ENCODE measurements around the gene ETV7.
A peak's percentile ranks its signal among the peaks of the same experiment; 100 is the strongest.
"Not testable (repeated sequence)": the region's sequence is repeated elsewhere in the genome, so short reads cannot be mapped to it uniquely, and the experiment has no call there.

ETV7 gene

GRCh38 chr6:36346486-36347273 lies 40.8 kb downstream of the ETV7 start:
- Mint-ChIP-seq H3K4me1 (no peaks in the 10 kb centered on the region), H3K4me3 (no peak overlapping the region), H3K27me3 (peaks cover 3% of the 10 kb centered on the region), H3K27ac (no peak overlapping the region), H3K9me3 (no peaks in the 10 kb centered on the region), H3K36me3 (ENCODE audit: low read depth) (no peaks in the 10 kb centered on the region)
- no peak for DNase-seq
- no peak for ATAC-seq

- no peak overlapping the region for H3K27ac Mint-ChIP-seq
- H3K4me3 Mint-ChIP-seq: no peak overlapping the region
- H3K4me1 Mint-ChIP-seq: peaks cover under 1% of the 10 kb centered on the region
- no peaks in the 10 kb centered on the region for H3K9me3 Mint-ChIP-seq
- peaks cover 5% of the 10 kb centered on the region for H3K27me3 Mint-ChIP-seq
- ATAC-seq (no peak), DNase-seq (no peak)
- H3K36me3 Mint-ChIP-seq (ENCODE audit: low read depth): no peaks in the 10 kb centered on the region
These were observed 41.6 kb downstream of the ETV7 start for GRCh38 chr6:36345681-36346466.

GRCh38 chr6:36343109-36343680 lies 44.3 kb downstream of the ETV7 start:
- DNase-seq (no peak), ATAC-seq (no peak)
- Mint-ChIP-seq H3K4me3 (no peak overlapping the region), H3K4me1 (peaks cover 5% of the 10 kb centered on the region), H3K27ac (no peak overlapping the region), H3K27me3 (peaks cover 15% of the 10 kb centered on the region), H3K9me3 (no peaks in the 10 kb centered on the region), H3K36me3 (ENCODE audit: low read depth) (no peaks in the 10 kb centered on the region)

- Mint-ChIP-seq H3K27me3 (peaks cover 15% of the 10 kb centered on the region), H3K36me3 (ENCODE audit: low read depth) (no peaks in the 10 kb centered on the region), H3K27ac (no peak overlapping the region), H3K4me3 (peak overlapping the region; percentile 32), H3K4me1 (peaks cover 13% of the 10 kb centered on the region), H3K9me3 (no peaks in the 10 kb centered on the region)
- DNase-seq: peak; percentile 77
- peak; percentile 68 for ATAC-seq
These were observed 46.6 kb downstream of the ETV7 start for GRCh38 chr6:36340618-36341454.

GRCh38 chr6:36340306-36340617 lies 47.2 kb downstream of the ETV7 start:
- no peak overlapping the region for H3K27ac Mint-ChIP-seq
- DNase-seq (no peak), ATAC-seq (no peak)
- no peaks in the 10 kb centered on the region for H3K9me3 Mint-ChIP-seq
- no peak overlapping the region for H3K4me3 Mint-ChIP-seq
- no peaks in the 10 kb centered on the region for H3K36me3 Mint-ChIP-seq (ENCODE audit: low read depth)
- peaks cover 15% of the 10 kb centered on the region for H3K27me3 Mint-ChIP-seq
- H3K4me1 Mint-ChIP-seq: peaks cover 13% of the 10 kb centered on the region

- ATAC-seq: no peak
- no peaks in the 10 kb centered on the region for H3K9me3 Mint-ChIP-seq
- peaks cover 23% of the 10 kb centered on the region for H3K27me3 Mint-ChIP-seq
- no peak overlapping the region for H3K4me3 Mint-ChIP-seq
- no peak overlapping the region for H3K27ac Mint-ChIP-seq
- DNase-seq: no peak
- H3K4me1 Mint-ChIP-seq: peaks cover 13% of the 10 kb centered on the region
- no peaks in the 10 kb centered on the region for H3K36me3 Mint-ChIP-seq (ENCODE audit: low read depth)
These were observed 48.3 kb downstream of the ETV7 start for GRCh38 chr6:36339146-36339545.

GRCh38 chr6:36338223-36338622 lies 49.2 kb downstream of the ETV7 start:
- not testable (repeated sequence) for DNase-seq; H3K36me3 Mint-ChIP-seq (ENCODE audit: low read depth); ATAC-seq; H3K9me3 Mint-ChIP-seq; H3K27ac Mint-ChIP-seq; H3K4me3 Mint-ChIP-seq
- Mint-ChIP-seq H3K4me1 (peaks cover 13% of the 10 kb centered on the region), H3K27me3 (peaks cover 26% of the 10 kb centered on the region)

GRCh38 chr6:36337814-36338213 lies 49.7 kb downstream of the ETV7 start:
- Mint-ChIP-seq H3K27me3 (peaks cover 30% of the 10 kb centered on the region), H3K36me3 (ENCODE audit: low read depth) (no peaks in the 10 kb centered on the region), H3K27ac (no peak overlapping the region), H3K9me3 (no peaks in the 10 kb centered on the region), H3K4me3 (no peak overlapping the region), H3K4me1 (peaks cover 13% of the 10 kb centered on the region)
- DNase-seq: no peak
- no peak for ATAC-seq

- Mint-ChIP-seq H3K9me3 (no peaks in the 10 kb centered on the region), H3K4me3 (no peak within 1 kb of the TSS), H3K27ac (no peak within 1 kb of the TSS), H3K4me1 (peaks cover 13% of the 10 kb centered on the region), H3K27me3 (peaks cover 36% of the 10 kb centered on the region), H3K36me3 (ENCODE audit: low read depth) (no peaks in the 10 kb centered on the region)
- DNase-seq: no peak
- ATAC-seq: no peak
These were observed 50.7 kb downstream of the ETV7 start, which contains the start of gene BNIP5 for GRCh38 chr6:36336779-36337241. Gene BNIP5, minus strand, starts transcription at chr6:36336888. Its CDS starts 6,198 bp downstream, at chr6:36330690.

GRCh38 chr6:36336208-36336710 lies 51.2 kb downstream of the ETV7 start:
- Mint-ChIP-seq H3K27me3 (peaks cover 37% of the 10 kb centered on the region), H3K9me3 (no peaks in the 10 kb centered on the region), H3K36me3 (ENCODE audit: low read depth) (no peaks in the 10 kb centered on the region), H3K27ac (no peak overlapping the region), H3K4me1 (peaks cover 13% of the 10 kb centered on the region), H3K4me3 (no peak overlapping the region)
- DNase-seq: no peak
- ATAC-seq: no peak

GRCh38 chr6:36335465-36336207 lies 51.8 kb downstream of the ETV7 start:
- Mint-ChIP-seq H3K4me1 (peaks cover 11% of the 10 kb centered on the region), H3K27me3 (peaks cover 32% of the 10 kb centered on the region), H3K36me3 (ENCODE audit: low read depth) (no peaks in the 10 kb centered on the region), H3K9me3 (no peaks in the 10 kb centered on the region), H3K4me3 (no peak overlapping the region), H3K27ac (no peak overlapping the region)
- DNase-seq (no peak), ATAC-seq (no peak)

- H3K27ac Mint-ChIP-seq: no peak overlapping the region
- peaks cover 8% of the 10 kb centered on the region for H3K4me1 Mint-ChIP-seq
- peaks cover 25% of the 10 kb centered on the region for H3K27me3 Mint-ChIP-seq
- ATAC-seq (no peak), DNase-seq (no peak)
- H3K9me3 Mint-ChIP-seq: no peaks in the 10 kb centered on the region
- no peaks in the 10 kb centered on the region for H3K36me3 Mint-ChIP-seq (ENCODE audit: low read depth)
- H3K4me3 Mint-ChIP-seq: no peak overlapping the region
These were observed 52.5 kb downstream of the ETV7 start for GRCh38 chr6:36334832-36335459.

All from activated naive CD8-positive, alpha-beta T cell treated with anti-CD3 and anti-CD28 coated beads, Interleukin-2, amount 50 U/mL, for 24 hours (primary cell).